Testis (tissue), 2 donors: Measurements from ENCODE around the gene TMSB15C.

Experiments used
- POLR2A ChIP-seq: fragments of 450-650 bp; IDR thresholded peaks from one replicate; pipeline ENCODE4 v1.6.1; 2017; ENCODE audit warnings: antibody characterized with exemption, mild to moderate bottlenecking, moderate library complexity
- TF ChIP-seq, protein P1 (sequence below), 3 experiments: fragments of 450-650 bp in 2 of 3; fragments of 200-600 bp in 1 of 3; sonication (generic) in 1 of 3; IDR thresholded peaks; one replicate each; pipeline ENCODE4 v1.5.1; 2016 to 2019; ENCODE audit warnings: antibody characterized with exemption in 3 of 3, mild to moderate bottlenecking in 2 of 3, moderate library complexity in 1 of 3

DNA sequence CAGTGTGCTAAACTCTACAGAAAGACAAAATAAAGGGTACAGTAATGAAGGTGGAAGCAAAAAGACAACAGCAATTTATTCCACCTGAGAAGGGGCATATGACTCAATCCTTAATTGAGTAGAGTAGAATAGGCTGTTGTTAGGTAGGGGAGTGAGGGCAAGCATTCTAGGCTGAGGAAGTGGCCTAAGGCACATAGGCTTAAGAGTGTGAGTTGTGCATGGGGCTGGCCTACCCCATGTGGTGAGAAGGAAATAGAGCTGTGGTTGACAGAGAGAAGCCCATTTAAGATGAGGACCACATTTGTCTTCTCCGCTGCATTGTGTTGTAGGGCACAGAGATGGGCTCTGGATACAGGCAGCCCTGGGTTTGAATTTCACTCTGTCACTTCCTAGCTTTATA, 32.9 kb upstream of the TMSB15C start:
- TF ChIP-seq, protein P1, sequence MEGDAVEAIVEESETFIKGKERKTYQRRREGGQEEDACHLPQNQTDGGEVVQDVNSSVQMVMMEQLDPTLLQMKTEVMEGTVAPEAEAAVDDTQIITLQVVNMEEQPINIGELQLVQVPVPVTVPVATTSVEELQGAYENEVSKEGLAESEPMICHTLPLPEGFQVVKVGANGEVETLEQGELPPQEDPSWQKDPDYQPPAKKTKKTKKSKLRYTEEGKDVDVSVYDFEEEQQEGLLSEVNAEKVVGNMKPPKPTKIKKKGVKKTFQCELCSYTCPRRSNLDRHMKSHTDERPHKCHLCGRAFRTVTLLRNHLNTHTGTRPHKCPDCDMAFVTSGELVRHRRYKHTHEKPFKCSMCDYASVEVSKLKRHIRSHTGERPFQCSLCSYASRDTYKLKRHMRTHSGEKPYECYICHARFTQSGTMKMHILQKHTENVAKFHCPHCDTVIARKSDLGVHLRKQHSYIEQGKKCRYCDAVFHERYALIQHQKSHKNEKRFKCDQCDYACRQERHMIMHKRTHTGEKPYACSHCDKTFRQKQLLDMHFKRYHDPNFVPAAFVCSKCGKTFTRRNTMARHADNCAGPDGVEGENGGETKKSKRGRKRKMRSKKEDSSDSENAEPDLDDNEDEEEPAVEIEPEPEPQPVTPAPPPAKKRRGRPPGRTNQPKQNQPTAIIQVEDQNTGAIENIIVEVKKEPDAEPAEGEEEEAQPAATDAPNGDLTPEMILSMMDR (IDR thresholded peaks at IDR 0.05), result no peak
- no peak for TF ChIP-seq POLR2A
